KOPT-K1 (cell line): ENCODE data around the gene LECT2.

ENCODE experiments used
- H3K27ac ChIP-seq: fragments of 200-600 bp; sonication (generic); 2 replicates; pipeline ENCODE4 v1.5.1; 2016; ENCODE audit warnings: antibody characterized with exemption, mild to moderate bottlenecking, low read depth, low read length; ENCODE audit not compliant: poor library complexity, severe bottlenecking
- H3K36me3 ChIP-seq: fragments of 200-600 bp; sonication (generic); 2 replicates; pipeline ENCODE4 v1.5.1; 2017; ENCODE audit warnings: antibody characterized with exemption, mild to moderate bottlenecking, low read length, moderate library complexity; ENCODE audit not compliant: insufficient read depth
- H3K9me3 ChIP-seq: fragments of 200-600 bp; sonication (generic); 2 replicates; pipeline ENCODE4 v1.5.1; 2017; ENCODE audit warnings: antibody characterized with exemption, low read length, mild to moderate bottlenecking; ENCODE audit not compliant: insufficient read depth, poor library complexity, severe bottlenecking

Gene LECT2

GRCh38 chr5:135954899-135955298 is at the start of gene LECT2:
Gene LECT2 (minus strand): TSS chr5:135954983. CDS start chr5:135954833, 150 bp downstream.
- Histone ChIP-seq H3K36me3 (no peaks in the 10 kb centered on the region), H3K27ac (no peak within 1 kb of the TSS), H3K9me3 (no peaks in the 10 kb centered on the region)

DNA sequence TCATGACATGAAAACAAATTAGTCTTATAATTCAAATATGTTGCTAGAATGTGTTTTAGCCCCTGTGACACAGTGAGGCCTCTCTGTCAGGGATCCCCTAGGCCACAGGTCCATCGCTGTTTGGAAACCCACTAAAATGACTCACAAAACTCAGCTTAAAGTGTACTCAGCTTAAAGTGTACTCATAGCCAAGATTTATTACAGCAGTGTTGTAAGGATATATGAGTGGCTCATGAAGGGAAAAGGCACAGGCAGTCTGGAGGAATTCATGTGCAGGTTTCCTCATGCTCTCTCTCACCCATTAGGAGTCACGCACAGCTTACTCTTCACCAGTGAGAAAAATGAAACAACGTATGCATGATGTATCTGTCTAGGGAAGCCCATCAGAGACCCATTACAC is 49.7 kb upstream of the LECT2 start:
- H3K36me3 ChIP-seq = no peaks in the 10 kb centered on the region
- H3K9me3 ChIP-seq = no peaks in the 10 kb centered on the region
- no peak overlapping the region for H3K27ac ChIP-seq

GRCh38 chr5:136001466-136001981 is 46.7 kb upstream of the LECT2 start:
- H3K27ac ChIP-seq = no peak overlapping the region
- no peaks in the 10 kb centered on the region for H3K36me3 ChIP-seq
- no peaks in the 10 kb centered on the region for H3K9me3 ChIP-seq

GRCh38 chr5:136000932-136001331 is 46.1 kb upstream of the LECT2 start:
- H3K9me3 ChIP-seq = no peaks in the 10 kb centered on the region
- H3K27ac ChIP-seq = no peak overlapping the region
- H3K36me3 ChIP-seq = no peaks in the 10 kb centered on the region

GRCh38 chr5:136000147-136000546 is 45.4 kb upstream of the LECT2 start:
- no peak overlapping the region for H3K27ac ChIP-seq
- no peaks in the 10 kb centered on the region for H3K9me3 ChIP-seq

GRCh38 chr5:135999406-136000139 is 44.8 kb upstream of the LECT2 start:
- Histone ChIP-seq H3K36me3 (no peaks in the 10 kb centered on the region), H3K27ac (no peak overlapping the region), H3K9me3 (no peaks in the 10 kb centered on the region)

More at GRCh38 chr5:136000147-136000546, 45.4 kb upstream of the LECT2 start:
- H3K36me3 ChIP-seq = no peaks in the 10 kb centered on the region

DNA sequence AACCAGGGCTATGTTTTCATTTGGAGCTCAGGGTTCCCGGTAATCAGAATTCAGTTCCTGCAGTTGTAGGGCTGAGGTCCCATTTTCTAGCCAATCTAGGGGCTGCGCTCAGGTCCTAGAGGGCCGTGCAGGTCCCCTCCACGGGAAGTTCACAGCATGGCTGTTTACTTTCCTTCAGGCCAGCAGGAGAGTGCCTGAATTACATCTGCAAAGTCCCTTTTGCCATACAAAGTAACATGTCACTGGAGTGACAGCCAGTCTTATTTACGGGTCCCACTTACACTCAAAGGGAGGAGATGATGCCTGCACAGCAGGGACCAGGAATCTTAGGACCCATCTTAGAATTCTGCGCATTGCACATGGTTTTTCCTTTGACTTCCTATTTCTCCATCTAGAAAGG is 44.1 kb upstream of the LECT2 start:
- Histone ChIP-seq H3K36me3 (no peaks in the 10 kb centered on the region), H3K27ac (no peak overlapping the region), H3K9me3 (no peaks in the 10 kb centered on the region)

DNA sequence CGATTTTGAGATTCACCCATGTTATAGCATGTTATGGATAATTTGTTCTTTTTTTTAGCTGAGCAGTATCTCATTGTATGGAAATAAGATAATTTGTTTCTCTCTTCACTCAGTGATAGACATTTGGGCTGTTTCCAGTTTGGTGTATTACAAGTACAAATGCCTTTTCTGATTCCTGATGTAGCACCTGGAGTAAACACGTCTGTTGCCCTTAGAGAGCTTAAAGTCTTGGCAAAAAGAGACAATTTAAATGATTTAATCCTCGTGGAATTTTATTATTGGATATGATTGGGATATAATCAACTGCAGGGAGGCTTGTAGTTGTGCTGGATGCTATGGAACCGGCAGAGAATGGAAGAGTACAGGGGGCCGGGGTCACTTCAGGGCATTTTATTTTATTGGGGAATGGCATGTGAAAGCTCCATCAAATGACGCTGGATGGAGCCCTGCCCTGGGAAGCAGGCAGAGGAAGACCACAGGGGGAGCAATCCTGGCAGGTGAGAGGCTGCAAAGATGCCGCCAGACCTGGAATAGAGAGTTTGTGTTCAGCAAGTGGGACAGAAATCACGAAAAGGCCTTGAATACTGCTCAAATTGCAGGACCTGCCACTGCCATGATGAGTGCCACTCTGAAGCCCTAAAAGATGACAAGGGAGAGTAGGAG is 43.0 kb upstream of the LECT2 start:
- Histone ChIP-seq H3K9me3 (no peaks in the 10 kb centered on the region), H3K27ac (no peak overlapping the region), H3K36me3 (no peaks in the 10 kb centered on the region)

DNA sequence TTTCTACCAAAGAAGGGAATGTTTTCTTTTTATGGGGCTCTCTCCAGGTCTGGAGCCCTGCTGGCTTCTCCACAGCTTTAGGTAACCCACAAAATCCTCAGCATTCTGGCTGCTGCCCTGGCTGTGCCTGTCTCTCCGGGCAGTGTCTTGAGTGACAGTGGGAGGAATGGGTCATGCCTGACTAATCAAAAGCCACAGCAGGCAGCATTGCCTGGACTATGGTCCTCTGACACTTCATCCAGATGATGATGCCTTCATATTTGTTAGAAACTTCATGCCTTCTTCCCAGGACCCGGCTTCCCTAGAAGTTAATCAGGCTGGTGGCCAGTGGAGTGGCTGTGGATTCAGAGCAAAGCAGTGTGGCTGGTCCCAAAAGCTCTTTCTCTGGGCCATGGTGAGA is 41.8 kb upstream of the LECT2 start:
- H3K36me3 ChIP-seq = no peaks in the 10 kb centered on the region
- H3K9me3 ChIP-seq = no peaks in the 10 kb centered on the region
- H3K27ac ChIP-seq = no peak overlapping the region

DNA sequence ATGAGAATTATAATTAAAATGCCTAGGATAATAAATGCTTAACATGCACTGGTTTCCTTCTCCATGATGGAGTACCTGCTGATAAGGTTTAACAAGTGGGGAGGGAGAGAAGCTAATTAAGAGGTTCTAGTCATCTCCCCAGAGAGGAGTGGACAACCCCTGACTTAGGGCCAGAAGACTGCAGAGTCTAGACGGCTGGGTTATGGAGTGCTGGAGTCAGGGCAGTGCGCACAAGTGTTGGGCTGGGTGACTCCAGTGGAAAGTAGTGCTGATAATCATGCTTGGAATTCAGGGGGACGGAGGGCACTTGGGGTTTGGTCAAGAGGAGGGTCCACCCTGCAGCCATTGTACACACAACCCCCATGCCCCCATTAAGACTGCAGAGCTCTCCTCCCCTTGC is 41.2 kb upstream of the LECT2 start:
- no peak overlapping the region for H3K27ac ChIP-seq
- no peaks in the 10 kb centered on the region for H3K36me3 ChIP-seq
- no peaks in the 10 kb centered on the region for H3K9me3 ChIP-seq

DNA sequence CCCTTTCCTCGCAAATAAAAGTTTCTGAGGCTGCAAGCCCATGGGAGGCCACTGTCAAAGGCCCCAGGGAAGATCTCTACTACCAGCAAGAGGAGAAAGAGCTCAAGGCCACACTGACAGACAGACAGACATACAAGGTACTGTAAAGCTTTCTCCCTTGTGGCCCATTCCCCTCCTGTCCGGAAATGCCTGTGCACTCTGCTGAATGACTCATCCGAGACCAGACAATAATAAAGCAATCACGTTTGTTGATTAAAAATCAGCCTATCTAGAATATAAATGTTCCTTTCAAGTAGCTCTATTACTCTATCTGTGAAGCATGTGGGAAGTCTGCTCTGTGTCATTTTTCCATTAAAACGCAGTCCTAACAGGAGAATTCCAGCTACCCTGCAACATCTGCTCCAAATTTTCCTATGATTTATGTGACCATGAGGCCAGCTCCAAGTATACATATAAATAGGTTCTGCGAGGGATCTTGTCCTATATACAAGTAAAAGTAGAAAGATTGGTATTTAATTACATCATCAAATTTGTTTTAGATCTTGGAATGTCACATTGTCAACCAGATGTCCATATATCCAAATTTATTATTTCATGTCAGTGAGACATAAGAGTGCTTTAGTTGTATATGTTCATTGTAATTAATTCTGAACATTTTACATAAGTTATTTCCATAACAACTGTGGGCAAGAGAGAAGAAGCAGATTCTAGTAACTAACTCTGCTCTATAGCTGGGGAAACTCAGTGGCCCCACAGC is 39.3 kb upstream of the LECT2 start:
- Histone ChIP-seq H3K36me3 (no peaks in the 10 kb centered on the region), H3K9me3 (no peaks in the 10 kb centered on the region), H3K27ac (no peak overlapping the region)

- Histone ChIP-seq H3K27ac (no peak overlapping the region), H3K36me3 (no peaks in the 10 kb centered on the region), H3K9me3 (no peaks in the 10 kb centered on the region)
Observed at GRCh38 chr5:135993335-135993879, 38.6 kb upstream of the LECT2 start.

GRCh38 chr5:135991429-135991828 is 36.6 kb upstream of the LECT2 start:
- Histone ChIP-seq H3K9me3 (no peaks in the 10 kb centered on the region), H3K36me3 (no peaks in the 10 kb centered on the region), H3K27ac (no peak overlapping the region)

- Histone ChIP-seq H3K36me3 (no peaks in the 10 kb centered on the region), H3K9me3 (no peaks in the 10 kb centered on the region), H3K27ac (no peak overlapping the region)
Observed at GRCh38 chr5:135990528-135991255, 35.9 kb upstream of the LECT2 start.
